Esophagus (tissue), 2 donors: Measurements from ENCODE around the gene PYGL. TPM values are rescaled to one million over a fixed set of nuclear protein-coding genes. Genes with fewer than 3 reads are reported as not detected.

Source experiments
- H3K27ac ChIP-seq, 2 donors: one replicate each; pipeline ENCODE4 v1.5.1; 2013; ENCODE audit warnings: low read depth in 2 of 2, mild to moderate bottlenecking in 2 of 2, inconsistent platforms in 1 of 2, low read length in 1 of 2, moderate library complexity in 1 of 2
- H3K27me3 ChIP-seq, 2 donors: one replicate each; pipeline ENCODE4 v1.6.1; 2013; ENCODE audit warnings: low read length in 2 of 2, control low read depth in 1 of 2, mild to moderate bottlenecking in 1 of 2; ENCODE audit not compliant: insufficient read depth in 2 of 2, control insufficient read depth in 1 of 2
- H3K36me3 ChIP-seq, 2 donors: one replicate each; pipeline ENCODE4 v1.6.1; 2013; ENCODE audit warnings: low read length in 1 of 2; ENCODE audit not compliant: control insufficient read depth in 2 of 2, insufficient read depth in 2 of 2
- H3K4me1 ChIP-seq, 2 donors: one replicate each; pipeline ENCODE4 v1.6.1; 2013; ENCODE audit warnings: low read length in 1 of 2; ENCODE audit not compliant: control insufficient read depth in 2 of 2, insufficient read depth in 2 of 2
- H3K4me3 ChIP-seq, 2 donors: one replicate each; pipeline ENCODE4 v1.5.1; 2013; ENCODE audit warnings: low read length in 2 of 2, mild to moderate bottlenecking in 2 of 2, low read depth in 1 of 2, moderate library complexity in 1 of 2
- H3K9me3 ChIP-seq, 2 donors: one replicate each; pipeline ENCODE4 v1.6.1; 2013; ENCODE audit warnings: mild to moderate bottlenecking in 2 of 2, low read depth in 1 of 2, low read length in 1 of 2, moderate library complexity in 1 of 2; ENCODE audit not compliant: control insufficient read depth in 2 of 2, insufficient read depth in 1 of 2
- WGBS, 2 donors: extraction: QIAGEN DNeasy Blood & Tissue Kit; methylation state at CpG; one replicate each; pipeline ENCODE4 v1.1.7; 2013; 5-methylcytosine and 5-hydroxymethylcytosine counted together
- polyA plus RNA-seq, 2 donors: library from polyadenylated mRNA; stranded (reverse); fragments of 200-250 nt; gene quantifications; one replicate each; pipeline ENCODE4 v1.2.3, GENCODE V29; 2013
- donor health status: healthy with polysubstance abuse.
- donor health status: Bipolar disorder and iron deficiency.

Gene PYGL
- polyA plus RNA-seq: 10 to 100 TPM; 35.5 to 69.0 TPM

- WGBS, 2 donors: 1% methylated on average over 60 to 74 of the region's 74 CpGs
Observed at GRCh38 chr14:50943943-50944646, at the start of gene PYGL. Gene PYGL (minus strand): TSS chr14:50944483. CDS start chr14:50944403, 80 bp downstream.

GRCh38 chr14:50985859-50986331, 41.6 kb upstream of the PYGL start:
- WGBS, 2 donors: 68 to 69% methylated on average over 12 of the region's 12 CpGs
- H3K4me1 ChIP-seq: no peaks in the 10 kb centered on the region
- no peaks in the 10 kb centered on the region for H3K36me3 ChIP-seq
- H3K9me3 ChIP-seq: no peaks in the 10 kb centered on the region
- H3K27me3 ChIP-seq: no peaks in the 10 kb centered on the region
- H3K27ac ChIP-seq: no peak overlapping the region
- H3K4me3 ChIP-seq: no peak overlapping the region

More at GRCh38 chr14:50943943-50944646, at the start of gene PYGL:
- H3K9me3 ChIP-seq: no peaks in the 10 kb centered on the region
- H3K4me3 ChIP-seq: peak within 1 kb of the TSS; percentile 66 to 85
- peak within 1 kb of the TSS; percentile 76 for H3K27ac ChIP-seq
- H3K27me3 ChIP-seq: no peaks in the 10 kb centered on the region
- peaks cover 0 to 6% of the 10 kb centered on the region in 2 donors for H3K4me1 ChIP-seq
- no peaks in the 10 kb centered on the region for H3K36me3 ChIP-seq

- WGBS, 2 donors: 87 to 90% methylated on average over 13 of the region's 13 CpGs
- no peaks in the 10 kb centered on the region for H3K9me3 ChIP-seq
- no peaks in the 10 kb centered on the region for H3K27me3 ChIP-seq
- H3K4me1 ChIP-seq: no peaks in the 10 kb centered on the region
- no peak overlapping the region for H3K4me3 ChIP-seq
- no peak overlapping the region for H3K27ac ChIP-seq
- no peaks in the 10 kb centered on the region for H3K36me3 ChIP-seq
Observed at GRCh38 chr14:50985124-50985858, 41.0 kb upstream of the PYGL start.

DNA sequence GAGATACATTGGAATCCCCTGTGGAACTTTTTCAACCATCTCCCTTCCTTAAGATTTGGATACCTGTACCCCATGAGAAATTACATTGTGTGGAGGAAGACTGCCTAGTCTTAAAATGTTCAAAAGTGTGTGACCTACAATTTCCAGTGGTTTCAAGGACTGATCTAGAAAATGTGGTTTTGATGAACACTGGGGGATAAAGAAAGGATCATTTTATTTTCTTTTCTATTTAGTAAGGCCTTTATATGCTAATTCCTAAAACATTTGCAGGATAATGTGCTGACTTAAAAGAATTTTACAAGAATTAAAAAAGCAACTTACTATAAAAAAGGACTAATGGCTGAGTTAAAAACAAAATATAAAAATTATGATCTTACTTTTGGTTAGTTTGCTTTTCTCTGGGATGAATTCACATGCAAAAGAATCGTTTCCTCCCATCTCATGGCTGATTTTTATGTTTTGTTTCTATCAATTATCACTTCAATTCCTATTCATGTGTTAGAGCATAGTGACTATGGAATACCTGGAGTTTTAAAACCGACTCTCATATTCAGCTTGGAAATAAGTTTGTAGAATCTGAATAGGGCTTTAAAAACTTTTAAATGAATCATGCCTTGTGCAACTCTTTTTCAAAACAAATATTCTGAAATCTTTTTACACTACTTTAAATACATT, 39.9 kb upstream of the PYGL start:
- Histone ChIP-seq H3K4me1 (no peaks in the 10 kb centered on the region), H3K27me3 (no peaks in the 10 kb centered on the region), H3K27ac (no peak overlapping the region), H3K9me3 (no peaks in the 10 kb centered on the region), H3K36me3 (no peaks in the 10 kb centered on the region), H3K4me3 (no peak overlapping the region)
- WGBS, 2 donors: 77% methylated on average over 2 of the region's 2 CpGs

DNA sequence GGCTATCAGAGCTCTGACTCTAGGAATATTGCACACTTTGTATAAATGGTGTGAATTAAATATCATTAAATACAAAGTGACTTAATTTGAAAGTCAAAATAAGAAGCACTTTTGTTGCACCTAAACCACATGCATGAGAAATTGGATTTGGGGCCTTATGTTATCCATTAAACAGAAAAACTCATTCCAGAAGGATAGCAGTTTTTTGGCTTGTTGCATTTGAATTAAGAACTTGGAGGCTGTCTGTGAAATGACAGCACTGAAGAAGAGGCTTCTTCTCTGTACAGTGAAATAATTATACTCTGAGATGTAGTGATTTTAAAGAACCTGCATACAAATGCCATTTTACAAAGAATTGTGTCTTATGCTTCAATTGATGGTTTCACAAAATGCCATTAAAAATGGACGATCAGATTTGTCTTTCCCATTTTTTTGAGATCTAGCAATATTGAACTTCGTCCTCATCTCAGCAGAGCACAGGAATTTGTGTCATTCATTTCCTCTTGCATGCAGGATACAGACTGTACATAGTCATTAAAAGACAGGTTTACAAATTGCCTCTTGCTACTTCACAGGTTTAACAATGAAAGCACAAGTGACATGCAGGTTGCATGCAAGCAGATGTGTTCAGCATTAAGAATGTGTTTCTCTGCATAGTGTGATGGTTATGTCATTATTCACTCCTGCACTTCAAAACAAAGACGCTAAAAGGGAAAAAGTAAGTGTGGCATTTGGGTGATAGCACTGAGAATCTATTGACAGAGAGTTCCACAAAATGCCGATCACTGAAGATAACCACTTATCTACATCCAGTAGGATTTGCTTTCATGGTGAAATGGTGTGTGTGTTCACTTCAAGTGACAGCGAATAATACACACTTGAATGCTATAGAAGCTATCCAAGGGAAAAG, 35.9 kb upstream of the PYGL start:
- Histone ChIP-seq H3K36me3 (no peaks in the 10 kb centered on the region), H3K9me3 (no peaks in the 10 kb centered on the region), H3K27me3 (no peaks in the 10 kb centered on the region), H3K4me3 (no peak overlapping the region), H3K27ac (no peak overlapping the region), H3K4me1 (no peaks in the 10 kb centered on the region)
- WGBS, 2 donors: 56 to 69% methylated on average over 5 of the region's 5 CpGs

DNA sequence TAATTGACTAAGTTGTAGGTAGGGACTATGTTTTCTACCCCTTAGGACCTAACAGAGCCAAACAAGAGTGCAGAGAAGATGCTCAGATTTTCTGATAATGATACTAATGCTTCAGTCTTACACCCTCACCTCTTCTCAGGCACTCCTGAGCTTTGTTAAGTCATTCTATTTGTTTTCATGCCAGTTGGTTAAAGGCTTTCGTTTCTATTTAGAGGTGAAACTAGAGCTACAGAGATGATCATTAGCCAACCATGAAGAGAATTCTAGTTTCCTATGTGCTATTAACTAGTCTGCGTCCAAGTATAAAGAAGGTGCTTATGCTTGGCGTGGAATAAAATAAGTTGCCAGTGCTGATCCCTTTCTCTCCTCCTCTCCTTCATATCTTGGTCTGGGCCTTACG, 34.6 kb upstream of the PYGL start:
- WGBS, 2 donors: 84 to 86% methylated on average over 4 of the region's 4 CpGs
- Histone ChIP-seq H3K4me3 (no peak overlapping the region), H3K27ac (no peak overlapping the region), H3K4me1 (peaks cover 0 to 2% of the 10 kb centered on the region in 2 donors), H3K27me3 (no peaks in the 10 kb centered on the region), H3K36me3 (no peaks in the 10 kb centered on the region), H3K9me3 (no peaks in the 10 kb centered on the region)

GRCh38 chr14:50978529-50978871, 34.2 kb upstream of the PYGL start:
- Histone ChIP-seq H3K4me3 (no peak overlapping the region), H3K4me1 (peaks cover 0 to 2% of the 10 kb centered on the region in 2 donors)
- 92 to 93% methylated on average over 3 of the region's 3 CpGs for WGBS, 2 donors

DNA sequence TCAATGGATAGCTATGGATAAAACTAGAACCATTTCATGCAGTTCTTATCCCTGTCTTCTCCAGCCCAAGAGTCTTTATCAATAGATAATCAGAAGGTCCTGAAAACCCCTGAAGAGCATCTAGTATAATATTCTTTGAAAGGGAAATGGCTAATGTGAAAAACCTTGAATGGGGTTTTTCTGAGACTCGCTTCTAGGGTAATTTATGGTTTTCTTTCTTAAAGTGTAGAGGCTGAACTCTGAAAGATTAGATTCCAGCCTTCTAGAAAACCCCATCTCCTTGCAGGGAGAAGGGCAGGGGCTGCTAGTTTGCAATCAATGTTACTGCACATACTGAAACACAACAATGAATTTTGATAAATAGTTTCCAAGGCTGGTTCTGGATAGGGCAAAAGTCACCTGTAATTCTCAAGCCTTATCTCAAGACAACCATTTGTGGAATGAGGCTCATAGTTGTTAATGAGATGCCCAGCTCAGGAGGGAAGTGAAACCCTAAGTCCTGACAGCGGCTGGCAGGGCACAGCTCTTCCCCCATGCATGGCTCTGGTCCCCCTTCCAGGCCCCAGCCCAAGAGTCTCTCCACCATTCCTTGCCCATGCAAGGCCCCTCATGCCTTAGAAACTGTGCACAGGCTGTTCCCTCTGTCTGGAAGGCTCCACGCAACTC, 33.7 kb upstream of the PYGL start:
- Histone ChIP-seq H3K27me3 (no peaks in the 10 kb centered on the region), H3K27ac (no peak overlapping the region), H3K4me1 (peaks cover 0 to 2% of the 10 kb centered on the region in 2 donors), H3K36me3 (no peaks in the 10 kb centered on the region), H3K9me3 (no peaks in the 10 kb centered on the region), H3K4me3 (no peak overlapping the region)
- WGBS, 2 donors: 87 to 93% methylated on average over 3 of the region's 3 CpGs

More at GRCh38 chr14:50978529-50978871, 34.2 kb upstream of the PYGL start:
- Histone ChIP-seq H3K9me3 (no peaks in the 10 kb centered on the region), H3K27ac (no peak overlapping the region), H3K27me3 (no peaks in the 10 kb centered on the region), H3K36me3 (no peaks in the 10 kb centered on the region)
